Measurements from ENCODE around the gene ROCK1.

GRCh38 chr18:21145371-21145770 is 33.8 kb upstream of the ROCK1 start:
- TF ChIP-seq, protein P1, sequence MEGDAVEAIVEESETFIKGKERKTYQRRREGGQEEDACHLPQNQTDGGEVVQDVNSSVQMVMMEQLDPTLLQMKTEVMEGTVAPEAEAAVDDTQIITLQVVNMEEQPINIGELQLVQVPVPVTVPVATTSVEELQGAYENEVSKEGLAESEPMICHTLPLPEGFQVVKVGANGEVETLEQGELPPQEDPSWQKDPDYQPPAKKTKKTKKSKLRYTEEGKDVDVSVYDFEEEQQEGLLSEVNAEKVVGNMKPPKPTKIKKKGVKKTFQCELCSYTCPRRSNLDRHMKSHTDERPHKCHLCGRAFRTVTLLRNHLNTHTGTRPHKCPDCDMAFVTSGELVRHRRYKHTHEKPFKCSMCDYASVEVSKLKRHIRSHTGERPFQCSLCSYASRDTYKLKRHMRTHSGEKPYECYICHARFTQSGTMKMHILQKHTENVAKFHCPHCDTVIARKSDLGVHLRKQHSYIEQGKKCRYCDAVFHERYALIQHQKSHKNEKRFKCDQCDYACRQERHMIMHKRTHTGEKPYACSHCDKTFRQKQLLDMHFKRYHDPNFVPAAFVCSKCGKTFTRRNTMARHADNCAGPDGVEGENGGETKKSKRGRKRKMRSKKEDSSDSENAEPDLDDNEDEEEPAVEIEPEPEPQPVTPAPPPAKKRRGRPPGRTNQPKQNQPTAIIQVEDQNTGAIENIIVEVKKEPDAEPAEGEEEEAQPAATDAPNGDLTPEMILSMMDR (IDR thresholded peaks at IDR 0.05; ENCODE audit: insufficient read depth, low read length, poor library complexity, severe bottlenecking) = no peak
- TF ChIP-seq EZH2phosphoT487 (conservative IDR thresholded peaks at IDR 0.05; ENCODE audit: low read length) = no peak

Measured in SU-DHL-6 (cell line).